Measurements from ENCODE around the gene KRTCAP2.
"Not testable (repeated sequence)": the region's sequence is repeated elsewhere in the genome, so short reads cannot be mapped to it uniquely, and the experiment has no call there.

The KRTCAP2 gene

DNA sequence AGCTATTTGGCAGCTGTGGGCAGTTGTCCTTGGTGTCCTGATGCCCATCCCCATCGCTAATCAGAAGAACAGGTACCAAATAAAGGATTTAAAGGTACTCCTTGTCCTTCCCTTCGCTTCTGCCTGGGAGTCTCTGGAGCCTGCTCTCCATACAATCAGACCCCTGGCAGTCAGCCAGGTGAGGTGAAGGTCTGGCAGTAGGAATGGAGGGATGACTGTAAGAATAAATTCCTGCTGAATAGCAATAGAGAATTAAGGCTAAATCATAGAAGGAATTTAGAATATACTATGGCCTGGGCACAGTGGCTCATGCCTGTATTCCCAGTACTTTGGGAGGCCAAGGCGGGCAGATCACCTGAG lies 25.4 kb upstream of the KRTCAP2 start:
- peaks cover 20% of the 10 kb centered on the region for H3K36me3 ChIP-seq
- H3K9me3 ChIP-seq, result no peaks in the 10 kb centered on the region
- peak; percentile 59 for DNase-seq
- TF ChIP-seq CTCF (IDR thresholded peaks at IDR 0.05; ENCODE audit: low read depth, low read length), result no peak
- H3K27me3 ChIP-seq, result no peaks in the 10 kb centered on the region
- no peak overlapping the region for H3K4me3 ChIP-seq (ENCODE audit: low read depth, low read length)
- H3K4me1 ChIP-seq, result peaks cover 4% of the 10 kb centered on the region; the same call in 1 of the 2 replicates

- H3K4me3 ChIP-seq (ENCODE audit: low read depth, low read length), result no peak overlapping the region
- H3K9me3 ChIP-seq, result no peaks in the 10 kb centered on the region
- no peak for DNase-seq
- H3K27me3 ChIP-seq, result no peaks in the 10 kb centered on the region
- peaks cover 20% of the 10 kb centered on the region for H3K36me3 ChIP-seq
- H3K4me1 ChIP-seq, result peaks cover 7% of the 10 kb centered on the region
- no peak for TF ChIP-seq CTCF (IDR thresholded peaks at IDR 0.05; ENCODE audit: low read depth, low read length)
These were observed 24.9 kb upstream of the KRTCAP2 start for GRCh38 chr1:155197901-155198546.

GRCh38 chr1:155196893-155197638 lies 24.0 kb upstream of the KRTCAP2 start:
- no peak for TF ChIP-seq CTCF (IDR thresholded peaks at IDR 0.05; ENCODE audit: low read depth, low read length)
- Histone ChIP-seq H3K4me1 (peaks cover 7% of the 10 kb centered on the region), H3K4me3 (ENCODE audit: low read depth, low read length) (no peak overlapping the region), H3K9me3 (no peaks in the 10 kb centered on the region), H3K27me3 (no peaks in the 10 kb centered on the region), H3K36me3 (peaks cover 20% of the 10 kb centered on the region)
- no peak for DNase-seq

DNA sequence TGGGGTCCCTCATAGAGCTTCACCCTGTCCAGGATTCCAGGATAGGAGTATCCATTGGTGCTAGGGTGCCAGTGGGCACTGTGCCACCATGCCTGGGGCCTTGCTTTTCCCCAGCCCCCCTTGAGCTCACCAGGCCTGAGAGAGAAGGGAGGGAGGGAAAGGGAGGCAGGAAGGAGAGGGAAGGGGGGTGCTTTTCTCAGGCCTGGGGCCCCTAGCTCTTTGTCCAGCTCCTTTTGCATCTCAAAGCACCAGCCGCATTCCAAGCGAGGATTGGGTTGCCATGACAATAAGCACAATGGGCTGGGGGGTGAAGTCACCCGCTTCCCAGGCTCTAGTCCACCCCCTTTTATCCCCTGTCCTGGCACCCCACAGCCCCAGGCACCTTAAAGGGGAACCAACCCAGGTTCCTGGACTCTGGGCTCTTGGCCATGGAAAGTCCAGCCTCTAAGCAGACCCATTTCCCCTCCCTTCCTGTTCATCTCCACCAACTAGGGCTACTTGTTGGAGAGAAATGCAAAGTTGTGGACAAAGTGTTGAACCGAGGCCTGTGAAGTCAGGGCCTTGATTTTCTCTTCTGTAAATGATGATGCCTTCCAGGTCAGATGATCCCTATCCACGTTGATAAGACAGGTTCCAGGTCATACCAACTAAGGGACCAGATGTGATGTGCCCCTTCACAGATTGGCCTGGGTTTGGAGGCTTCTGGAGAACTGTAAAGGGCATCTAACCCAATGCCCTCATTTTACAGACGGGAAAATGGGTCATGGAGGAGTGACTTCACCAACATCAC lies 23.2 kb upstream of the KRTCAP2 start:
- no peak for DNase-seq
- TF ChIP-seq CTCF (IDR thresholded peaks at IDR 0.05; ENCODE audit: low read depth, low read length), result no peak
- no peaks in the 10 kb centered on the region for H3K27me3 ChIP-seq
- H3K9me3 ChIP-seq, result no peaks in the 10 kb centered on the region
- peak overlapping the region; percentile 65 for H3K4me3 ChIP-seq (ENCODE audit: low read depth, low read length)
- H3K4me1 ChIP-seq, result peaks cover 7% of the 10 kb centered on the region
- peaks cover 15% of the 10 kb centered on the region for H3K36me3 ChIP-seq

DNA sequence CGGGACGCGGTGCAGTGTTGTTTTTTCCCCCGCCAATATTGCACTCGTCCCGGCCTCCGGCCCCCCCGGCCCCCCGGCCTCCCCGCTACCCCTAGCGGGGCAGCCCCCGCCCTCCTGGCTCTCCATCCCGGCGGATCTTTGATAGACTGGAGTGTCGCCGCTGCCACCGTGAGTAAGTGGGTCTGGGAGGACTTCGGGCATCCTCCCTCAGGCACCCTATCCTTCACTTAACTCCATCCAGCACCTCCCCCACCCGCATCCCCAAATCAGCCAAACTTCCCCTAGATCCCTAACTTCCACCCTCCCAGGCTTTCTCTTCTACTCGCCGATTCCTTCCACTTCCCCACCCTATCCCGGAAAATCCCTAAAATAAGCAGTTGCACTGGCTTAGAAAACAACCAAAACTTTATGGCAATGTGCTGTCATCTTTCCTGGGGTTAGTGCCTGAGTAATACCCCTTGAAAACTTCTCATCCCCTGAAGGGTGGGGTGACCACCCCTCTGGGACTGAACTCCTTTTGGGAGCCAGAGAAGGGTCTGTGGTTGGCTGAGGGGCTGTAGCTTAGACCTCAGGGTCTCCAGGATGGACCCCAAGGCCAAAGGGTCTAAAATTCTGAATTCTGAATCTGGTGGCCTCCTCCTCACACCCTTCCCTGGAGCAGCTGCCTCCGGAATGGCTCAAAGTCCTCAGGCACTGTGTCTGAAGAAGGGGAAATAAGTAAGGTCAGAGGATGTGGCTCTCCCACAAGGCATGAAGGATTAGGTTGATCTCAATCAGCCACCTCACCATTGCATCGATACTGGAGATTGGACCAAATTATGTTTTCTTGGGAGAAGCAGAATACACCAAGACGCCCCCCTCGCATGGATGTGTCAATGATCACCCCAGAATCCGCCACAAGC lies 22.3 kb upstream of the KRTCAP2 start:
- H3K36me3 ChIP-seq, result peaks cover 14% of the 10 kb centered on the region
- H3K9me3 ChIP-seq, result no peaks in the 10 kb centered on the region
- peaks cover 7% of the 10 kb centered on the region for H3K4me1 ChIP-seq
- no peaks in the 10 kb centered on the region for H3K27me3 ChIP-seq
- DNase-seq, result no peak
- H3K4me3 ChIP-seq (ENCODE audit: low read depth, low read length), result peak overlapping the region; percentile 65
- TF ChIP-seq CTCF (IDR thresholded peaks at IDR 0.05; ENCODE audit: low read depth, low read length), result no peak

DNA sequence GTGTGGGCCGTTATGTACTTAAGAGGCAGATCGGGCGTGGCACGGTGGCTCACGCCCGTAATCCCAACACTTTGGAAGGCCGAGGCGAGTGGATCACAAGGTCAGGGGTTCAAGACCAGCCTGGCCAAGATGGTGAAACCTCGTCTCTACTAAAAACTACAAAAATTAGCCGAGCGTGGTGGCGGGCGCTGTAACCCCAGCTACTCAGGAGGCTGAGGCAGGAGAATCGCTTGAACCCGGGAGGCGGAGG lies 20.8 kb upstream of the KRTCAP2 start:
- Histone ChIP-seq H3K4me3 (ENCODE audit: low read depth, low read length) (peak overlapping the region; percentile 65), H3K36me3 (peaks cover 11% of the 10 kb centered on the region)
- not testable (repeated sequence) for H3K27me3 ChIP-seq, DNase-seq, H3K9me3 ChIP-seq, H3K4me1 ChIP-seq

All from BE2C (cell line).